Vagina (tissue), 2 donors: ENCODE results near the gene FFAR3. TPM values are rescaled to one million over a fixed set of nuclear protein-coding genes. Genes with fewer than 3 reads are reported as not detected.
A peak's percentile ranks its signal among the peaks of the same experiment; 100 is the strongest.

Source experiments
- DNase-seq, 2 donors: peaks; one replicate each; pipeline ENCODE4 v3.0.0-alpha.2; 2017; ENCODE audit errors: extremely low spot score in 2 of 2
- H3K27ac ChIP-seq: fragments of 200-600 bp; sonication (generic); one replicate; pipeline ENCODE4 v1.5.1; 2019
- H3K27me3 ChIP-seq: fragments of 200-600 bp; sonication (generic); one replicate; pipeline ENCODE4 v1.5.1; 2019
- H3K36me3 ChIP-seq, 2 donors: fragments of 200-600 bp; sonication (generic); one replicate each; pipeline ENCODE4 v1.5.1; 2017 to 2019
- H3K4me1 ChIP-seq: fragments of 200-600 bp; sonication (generic); one replicate; pipeline ENCODE4 v1.5.1; 2019
- H3K4me3 ChIP-seq, 2 donors: fragments of 200-600 bp; sonication (generic); 1 replicate in 1 of 2; 2 replicates in 1 of 2; pipeline ENCODE4 v1.5.1; 2016 to 2019
- H3K9me3 ChIP-seq: fragments of 200-600 bp; sonication (generic); one replicate; pipeline ENCODE4 v1.5.1; 2019
- CTCF ChIP-seq, 3 experiments: fragments of 450-650 bp in 2 of 3; fragments of 200-600 bp in 1 of 3; sonication (generic) in 1 of 3; IDR thresholded peaks; one replicate each; pipeline ENCODE4 v1.5.1; 2017 to 2019; ENCODE audit warnings: antibody characterized with exemption in 3 of 3, mild to moderate bottlenecking in 2 of 3, moderate library complexity in 2 of 3
- POLR2A ChIP-seq, 2 donors: fragments of 450-650 bp; IDR thresholded peaks; one replicate each; pipeline ENCODE4 v1.6.1; 2017; ENCODE audit warnings: antibody characterized with exemption in 2 of 2, mild to moderate bottlenecking in 2 of 2, moderate library complexity in 2 of 2
- POLR2AphosphoS5 ChIP-seq, 2 donors: sonication (generic); formaldehyde crosslinking; IDR thresholded peaks; one replicate each; pipeline ENCODE4 v1.9.0; 2017; ENCODE audit warnings: antibody characterized with exemption in 2 of 2, mild to moderate bottlenecking in 2 of 2, low read depth in 1 of 2; ENCODE audit not compliant: insufficient read depth in 1 of 2
- intact Hi-C: fragments of 100-400 bp; cut with DNase I; formaldehyde crosslinking; loops from one replicate; pipeline ENCODE4 v1.15.1; 2023
- total RNA-seq: library from RNA; depleted of rRNA; stranded (reverse); fragments of >200 nt; gene quantifications from one replicate; pipeline ENCODE4 v1.2.3, GENCODE V29; 2016

The FFAR3 gene
- total RNA-seq, 1 donor from 2014 or later, result not detected

DNA sequence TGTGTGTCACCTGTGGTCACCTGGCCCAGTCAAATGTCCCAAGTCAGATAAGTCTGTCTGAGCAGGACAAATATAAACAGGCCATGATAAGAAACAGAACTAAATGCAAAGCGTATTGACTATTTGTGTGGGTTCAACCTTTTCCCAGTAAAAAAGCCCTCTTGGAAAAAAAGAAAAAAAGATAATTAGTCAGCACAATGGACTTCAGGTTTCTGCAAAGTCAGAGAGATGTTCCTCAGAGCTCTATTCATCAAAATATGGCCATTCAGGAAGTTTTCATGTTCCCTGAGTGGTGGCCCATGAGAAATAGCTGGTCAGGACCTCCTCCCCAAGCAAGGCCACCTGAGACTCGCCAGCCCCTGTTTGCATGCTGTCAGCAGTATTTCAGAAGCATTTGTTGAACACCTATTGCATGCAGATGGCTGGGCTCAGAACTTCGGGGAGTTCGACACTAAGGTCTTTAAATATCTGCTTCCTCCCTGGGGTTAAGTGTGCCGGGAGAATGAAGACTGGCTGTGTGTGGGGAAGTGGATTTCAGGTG, 2.7 kb downstream of the FFAR3 start:
- Histone ChIP-seq H3K4me3 (no peak overlapping the region), H3K27ac (no peak overlapping the region), H3K36me3 (no peaks in the 10 kb centered on the region), H3K9me3 (no peaks in the 10 kb centered on the region), H3K27me3 (no peaks in the 10 kb centered on the region), H3K4me1 (peaks cover 5% of the 10 kb centered on the region)
- no peak for DNase-seq
- TF ChIP-seq CTCF (IDR thresholded peaks at IDR 0.05) (no peak), POLR2AphosphoS5 (IDR thresholded peaks at IDR 0.05; ENCODE audit: insufficient read depth in 1 of 2, low read depth in 1 of 2) (no peak), POLR2A (IDR thresholded peaks at IDR 0.05) (no peak)
- intact Hi-C loops, result loop anchor here (10.0 kb wide), 1 partner anchor 734 kb away; no protein-coding TSS in a partner anchor

GRCh38 chr19:35362261-35363000, 4.2 kb downstream of the FFAR3 start:
- peak in 1 of 2 donors; percentile 70 for DNase-seq
- Histone ChIP-seq H3K9me3 (no peaks in the 10 kb centered on the region), H3K4me3 (no peak overlapping the region), H3K4me1 (peaks cover 5% of the 10 kb centered on the region), H3K27ac (no peak overlapping the region), H3K36me3 (no peaks in the 10 kb centered on the region), H3K27me3 (no peaks in the 10 kb centered on the region)
- intact Hi-C loops, result loop anchor here (10.0 kb wide), 1 partner anchor 732 kb away; no protein-coding TSS in a partner anchor
- TF ChIP-seq CTCF (IDR thresholded peaks at IDR 0.05) (no peak), POLR2A (IDR thresholded peaks at IDR 0.05) (no peak), POLR2AphosphoS5 (IDR thresholded peaks at IDR 0.05; ENCODE audit: insufficient read depth in 1 of 2, low read depth in 1 of 2) (no peak)

- no peak for TF ChIP-seq CTCF (IDR thresholded peaks at IDR 0.05)
- no peak for TF ChIP-seq POLR2AphosphoS5 (IDR thresholded peaks at IDR 0.05; ENCODE audit: insufficient read depth in 1 of 2, low read depth in 1 of 2)
- TF ChIP-seq POLR2A (IDR thresholded peaks at IDR 0.05), result no peak
- peaks cover 2% of the 10 kb centered on the region for H3K4me1 ChIP-seq
- no peak overlapping the region for H3K27ac ChIP-seq
- no peaks in the 10 kb centered on the region for H3K27me3 ChIP-seq
- no peak overlapping the region for H3K4me3 ChIP-seq
- intact Hi-C loops, result loop anchor here (10.0 kb wide), 1 partner anchor 732 kb away; no protein-coding TSS in a partner anchor
- no peaks in the 10 kb centered on the region for H3K9me3 ChIP-seq
- no peaks in the 10 kb centered on the region for H3K36me3 ChIP-seq
- DNase-seq, result peak in 1 of 2 donors; percentile 67
Observed at GRCh38 chr19:35363001-35363590, 4.8 kb downstream of the FFAR3 start.

DNA sequence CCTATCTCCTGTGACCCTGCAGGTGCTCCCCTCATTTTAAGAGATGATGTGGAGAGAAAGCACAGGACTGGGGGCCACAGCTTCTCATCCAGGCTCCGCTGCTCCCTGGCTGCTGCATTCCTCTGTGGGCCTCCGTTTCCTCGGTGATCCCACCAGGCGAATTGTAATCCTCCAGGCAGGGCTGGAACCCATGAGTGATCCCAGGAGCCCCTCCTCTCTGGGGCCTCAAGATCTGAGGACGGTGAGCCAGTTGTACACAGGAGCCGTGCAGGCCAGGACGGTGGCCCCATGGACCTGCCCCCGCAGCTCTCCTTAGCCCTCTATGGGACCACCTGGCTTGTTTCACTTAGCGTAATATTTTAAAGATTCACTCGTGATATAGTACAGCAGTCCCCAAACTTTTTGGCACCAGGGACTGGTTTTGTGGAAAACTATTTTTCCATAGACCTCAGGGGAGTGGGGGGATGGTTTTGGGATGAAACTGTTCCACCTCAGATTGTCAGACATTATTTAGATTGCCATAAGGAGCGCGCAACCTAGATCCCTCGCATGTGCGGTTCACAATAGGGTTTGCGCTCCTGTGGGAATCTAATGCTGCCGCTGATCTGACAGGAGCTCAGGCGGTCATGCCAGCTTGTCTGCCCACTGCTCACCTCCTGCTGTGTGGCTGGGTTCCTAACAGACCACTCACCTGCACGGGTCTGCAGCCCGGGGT, 5.6 kb downstream of the FFAR3 start:
- H3K27ac ChIP-seq, result no peak overlapping the region
- peak in 1 of 2 donors; percentile 74 for DNase-seq
- H3K27me3 ChIP-seq, result no peaks in the 10 kb centered on the region
- TF ChIP-seq POLR2AphosphoS5 (IDR thresholded peaks at IDR 0.05; ENCODE audit: insufficient read depth in 1 of 2, low read depth in 1 of 2) (no peak), CTCF (IDR thresholded peaks at IDR 0.05) (no peak), POLR2A (IDR thresholded peaks at IDR 0.05) (no peak)
- no peaks in the 10 kb centered on the region for H3K36me3 ChIP-seq
- H3K9me3 ChIP-seq, result no peaks in the 10 kb centered on the region
- intact Hi-C loops, result loop anchor here (10.0 kb wide), 1 partner anchor 731 kb away; no protein-coding TSS in a partner anchor
- H3K4me3 ChIP-seq, result no peak overlapping the region
- no peaks in the 10 kb centered on the region for H3K4me1 ChIP-seq
